ENCODE results near the gene ENHO.

The ENHO gene

DNA sequence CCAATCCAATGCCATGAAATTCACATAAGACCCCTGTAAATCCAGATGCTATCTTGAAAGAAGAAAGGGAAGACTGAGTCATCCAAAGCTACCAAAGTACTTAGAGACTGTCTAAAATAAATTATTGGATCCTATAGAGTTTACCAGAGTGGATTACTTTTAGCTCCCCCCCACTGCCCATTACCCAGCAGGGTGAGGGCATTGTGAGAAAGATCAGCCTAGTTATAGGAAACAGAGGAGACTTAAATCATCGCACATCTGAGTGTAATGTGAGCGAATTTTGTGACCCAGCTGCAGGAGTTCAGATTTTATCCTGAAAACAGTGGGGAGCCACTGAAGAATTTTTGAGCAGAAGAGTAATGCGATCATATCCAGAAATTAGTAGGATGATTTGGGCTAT is 1.6 kb upstream of the ENHO start:
- DNase-seq (ENCODE audit: low read depth in 2 of 2): no peak

DNA sequence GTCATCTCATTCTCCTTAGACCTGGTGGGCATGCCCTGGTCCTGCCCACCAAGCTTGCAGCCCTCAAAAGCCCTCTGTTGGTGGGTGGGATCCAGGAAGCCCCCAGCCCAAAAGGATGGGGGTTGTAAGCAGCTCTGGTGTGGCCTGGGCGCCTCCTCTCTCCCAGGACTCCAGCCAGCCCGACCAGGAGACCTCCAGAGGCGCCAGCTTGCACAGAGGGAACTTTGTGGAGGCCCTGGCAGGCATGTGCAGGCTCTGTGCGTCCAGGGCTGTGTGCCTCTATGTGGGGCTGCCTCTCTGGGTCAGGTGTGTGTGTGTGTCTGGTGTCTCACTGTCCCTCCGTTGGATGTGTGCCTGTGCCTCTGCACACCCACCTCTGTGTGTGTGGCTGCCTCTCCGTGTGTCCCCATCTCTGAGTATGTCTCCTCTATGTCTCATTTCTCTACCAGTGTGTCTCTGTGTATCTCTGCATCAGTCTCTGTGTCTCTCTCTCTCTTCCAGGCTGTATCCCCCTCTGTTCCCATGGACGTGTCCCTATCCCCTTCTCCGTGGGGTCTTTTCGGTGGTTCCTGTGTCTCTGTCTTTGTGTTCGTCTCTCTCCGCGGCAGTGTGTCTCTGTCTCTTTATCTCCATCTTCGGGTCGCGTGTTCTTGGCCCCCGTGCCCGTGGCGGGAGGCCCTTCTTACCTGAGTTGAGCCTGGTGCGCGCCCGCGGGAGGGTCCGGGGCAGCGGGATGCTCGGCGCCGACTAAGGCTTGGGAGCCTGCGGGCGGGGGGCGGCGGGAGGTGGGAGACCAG is 501 bp downstream of the ENHO start:
- no peak for DNase-seq (ENCODE audit: low read depth in 2 of 2)

DNA sequence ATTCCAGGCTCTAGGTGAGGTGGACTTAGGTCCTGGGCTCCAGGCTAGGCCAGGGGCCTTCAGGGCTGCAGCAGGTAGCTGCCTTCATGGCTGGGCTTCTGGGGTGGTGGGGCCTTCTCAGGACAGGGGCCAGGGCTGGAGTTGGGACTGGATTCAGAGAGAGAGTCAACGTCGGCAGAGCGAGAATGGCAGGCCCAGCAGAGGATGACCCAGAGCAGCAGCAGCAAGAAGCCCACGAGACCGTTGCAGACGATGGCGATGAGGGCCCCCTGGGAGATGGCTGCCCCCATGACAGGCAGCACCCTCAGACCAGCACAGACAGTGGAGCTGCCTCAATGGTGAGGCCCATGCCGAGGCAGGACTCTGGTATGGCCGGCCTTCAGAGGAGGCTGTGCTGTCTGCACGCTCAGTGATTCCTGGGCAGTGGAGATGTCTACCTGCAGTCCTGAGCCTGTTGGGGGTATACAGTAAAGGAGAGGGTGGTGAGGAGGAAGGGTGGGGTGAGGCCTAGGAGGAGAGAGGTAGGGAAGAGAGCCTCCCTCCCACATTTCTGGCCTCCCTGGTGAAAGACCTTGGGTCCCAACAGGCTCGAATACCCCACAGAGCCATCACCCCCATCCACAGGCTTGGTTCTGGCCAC is 1.3 kb downstream of the ENHO start:
- DNase-seq (ENCODE audit: low read depth in 2 of 2): no peak

DNA sequence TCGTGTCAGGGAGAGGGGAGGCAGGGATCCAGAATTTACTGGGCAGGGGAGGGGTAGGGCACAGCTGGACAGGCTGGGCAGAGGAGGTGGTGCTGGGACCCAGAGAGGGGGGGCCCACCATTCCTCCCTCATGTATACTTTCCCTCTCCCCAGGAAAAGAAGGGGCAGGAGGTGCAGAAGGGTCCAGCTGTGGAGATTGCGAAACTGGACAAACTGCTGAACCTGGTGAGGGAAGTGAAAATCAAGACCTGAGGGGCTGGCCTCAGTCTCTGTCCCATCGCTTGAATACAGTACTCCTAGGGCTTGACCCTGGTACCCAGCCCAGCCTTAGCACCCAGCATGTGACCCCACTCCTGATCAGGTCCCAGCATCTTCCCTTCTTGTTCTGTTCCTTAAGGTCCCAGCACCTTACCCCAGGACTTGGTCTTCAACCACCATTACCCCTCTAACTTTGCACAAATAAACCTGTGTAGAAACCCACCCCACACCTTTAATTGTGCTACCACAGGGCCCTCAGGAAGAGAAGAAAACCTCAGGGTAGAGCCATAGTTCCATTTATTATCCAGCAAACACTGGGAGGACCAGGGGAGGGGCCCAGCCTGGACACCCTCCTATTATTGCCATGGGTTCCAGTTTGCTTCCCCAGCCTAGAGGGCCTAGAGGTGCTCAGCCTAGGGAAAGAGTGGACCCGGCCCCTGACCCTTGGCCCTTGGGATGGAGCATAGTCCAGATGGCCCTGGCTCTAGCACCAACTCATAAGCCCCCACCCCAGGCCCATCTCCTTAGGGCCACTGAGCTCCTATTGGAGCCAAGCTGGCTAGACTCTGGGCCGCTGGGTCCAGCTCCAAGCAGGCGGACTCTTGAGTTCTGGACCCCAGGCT is 2.0 kb downstream of the ENHO start:
- DNase-seq (ENCODE audit: low read depth in 2 of 2): no peak

DNA sequence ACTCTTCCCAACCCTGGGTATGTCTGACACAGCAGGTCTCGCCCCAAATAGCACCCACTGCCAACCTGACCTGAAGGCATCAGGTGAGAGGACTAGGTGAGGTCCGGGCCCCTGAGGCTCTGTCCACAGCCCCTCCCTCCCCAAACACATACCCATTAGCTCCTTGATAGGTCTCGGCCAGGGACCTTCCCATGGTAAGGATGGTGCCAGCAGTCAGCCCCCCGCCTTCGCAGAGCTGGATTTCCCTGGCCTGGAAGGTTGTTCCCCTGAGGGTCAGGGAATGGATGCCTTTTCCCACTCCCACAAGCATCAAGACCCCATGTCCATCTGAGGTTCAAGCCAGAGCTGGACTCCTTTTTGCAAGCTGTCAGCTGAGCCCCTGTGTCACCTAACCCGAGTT is 2.7 kb downstream of the ENHO start:
- DNase-seq (ENCODE audit: low read depth in 2 of 2): no peak

DNA sequence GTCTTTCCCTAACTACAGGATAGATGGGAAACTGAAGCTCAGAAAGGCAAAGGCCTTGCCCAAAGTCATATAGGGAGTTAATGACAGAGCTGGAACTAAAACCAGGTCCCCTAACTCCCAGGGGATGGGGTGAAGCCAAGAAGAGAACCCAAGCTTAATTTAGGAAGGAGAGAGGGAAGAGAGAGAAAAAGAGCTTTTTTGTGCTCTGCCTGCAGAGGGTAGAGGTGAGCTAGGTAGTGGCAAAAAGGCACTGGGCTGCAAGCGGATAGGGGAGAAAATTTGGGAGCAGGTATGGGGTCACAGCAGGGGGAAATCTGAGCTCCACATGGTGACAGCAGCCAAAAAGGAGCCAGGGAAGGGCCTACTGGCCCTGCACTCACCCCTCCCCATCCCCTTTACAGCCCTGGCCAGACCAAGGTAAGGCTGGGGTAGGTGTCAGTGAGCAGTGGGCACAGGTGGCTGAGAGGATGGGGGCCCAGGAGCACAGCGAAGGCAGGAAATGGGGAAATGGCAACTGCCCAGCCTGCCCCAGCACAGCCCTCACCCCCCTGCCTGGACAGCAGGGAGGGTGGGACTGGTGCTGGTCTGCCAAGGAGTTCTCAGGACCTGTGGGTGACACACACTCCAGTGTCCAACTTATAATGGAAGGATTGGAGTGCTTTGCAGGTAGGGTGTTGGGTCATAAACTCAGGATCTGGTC is 3.3 kb downstream of the ENHO start:
- no peak for DNase-seq (ENCODE audit: low read depth in 2 of 2)

DNA sequence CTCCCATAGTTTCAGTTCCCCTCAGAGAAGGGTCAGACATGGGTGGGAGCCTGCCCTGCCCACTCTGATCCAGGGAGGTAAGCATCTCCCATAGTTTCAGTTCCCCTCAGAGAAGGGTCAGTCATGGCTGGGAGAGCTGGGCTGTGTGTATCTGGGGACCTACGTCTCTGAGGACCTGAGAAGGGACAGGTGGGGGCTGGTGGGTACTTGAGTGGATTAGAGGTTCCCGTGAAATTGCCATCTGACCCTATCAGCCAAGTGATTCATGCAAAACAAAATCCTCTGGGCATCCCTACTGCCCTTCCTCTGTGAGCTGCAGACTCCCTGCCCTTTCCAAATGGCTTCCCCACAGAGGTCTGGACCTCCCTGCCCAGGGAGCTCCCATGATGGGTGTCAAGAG is 3.9 kb downstream of the ENHO start:
- DNase-seq (ENCODE audit: low read depth in 2 of 2): no peak

DNA sequence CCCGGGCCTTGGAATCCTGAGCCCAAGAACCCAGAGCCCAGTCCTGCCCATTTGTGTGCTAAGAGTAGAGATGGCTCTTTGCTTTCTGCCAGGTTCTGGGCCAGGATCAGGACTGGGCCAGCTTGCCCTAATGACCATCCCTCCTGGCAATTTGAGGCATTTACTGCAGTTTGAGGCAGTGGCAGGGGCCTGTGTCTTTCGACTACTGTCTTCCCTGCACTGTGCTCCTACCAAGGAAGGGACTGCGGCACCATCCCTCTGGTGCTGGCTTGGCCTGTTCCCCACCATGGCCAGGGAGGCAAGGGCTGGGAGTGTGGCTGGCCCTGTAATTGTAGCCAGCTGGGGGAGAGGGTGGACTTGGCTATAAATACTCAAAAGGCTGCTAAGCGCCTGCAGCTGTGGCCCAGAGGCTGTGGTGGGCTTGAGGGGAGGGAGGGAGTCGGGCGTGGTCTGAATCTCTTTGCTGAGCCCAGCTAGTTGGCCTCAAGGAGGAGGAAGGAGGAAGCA is 4.6 kb downstream of the ENHO start:
- DNase-seq (ENCODE audit: low read depth in 2 of 2): no peak

DNA sequence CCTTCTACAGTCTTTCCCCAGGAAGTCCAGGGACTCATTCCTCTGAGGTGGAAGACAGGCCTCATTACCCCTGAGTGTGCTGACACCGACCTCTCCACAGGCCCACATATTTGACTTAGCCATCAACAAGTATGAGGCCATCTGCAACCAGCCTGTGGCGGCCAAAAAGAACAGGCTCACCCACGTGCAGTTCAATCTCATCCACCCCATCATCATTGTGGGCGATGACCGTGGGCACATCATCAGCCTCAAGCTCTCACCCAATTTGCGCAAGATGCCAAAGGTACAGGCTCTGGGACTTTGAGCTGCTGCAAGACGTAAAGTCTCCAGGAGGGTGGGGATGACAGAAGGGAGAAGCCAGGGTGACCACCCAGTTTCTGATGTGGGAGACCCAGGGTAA is 5.6 kb downstream of the ENHO start:
- DNase-seq (ENCODE audit: low read depth in 2 of 2): no peak

DNA sequence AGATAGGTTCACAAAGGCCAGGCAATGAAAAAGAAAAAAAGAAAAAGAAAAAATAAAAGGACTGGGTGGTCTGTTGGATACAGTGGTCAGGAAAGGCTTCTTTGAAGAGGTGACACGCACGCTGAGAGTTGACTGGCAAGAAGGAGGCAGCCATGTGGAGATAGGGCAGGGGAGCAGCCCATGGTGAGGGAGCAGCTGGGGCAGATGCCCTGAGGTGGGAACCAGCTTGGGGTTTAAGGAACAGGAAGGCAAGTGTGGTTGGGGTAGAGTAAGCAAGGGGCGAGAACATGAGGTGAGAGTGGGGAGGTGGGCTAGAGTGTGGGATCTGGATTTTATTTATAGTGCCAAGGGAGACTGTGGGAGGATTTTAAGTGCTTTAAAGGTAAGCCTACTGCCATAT is 6.8 kb downstream of the ENHO start:
- no peak for DNase-seq (ENCODE audit: low read depth in 2 of 2)

DNA sequence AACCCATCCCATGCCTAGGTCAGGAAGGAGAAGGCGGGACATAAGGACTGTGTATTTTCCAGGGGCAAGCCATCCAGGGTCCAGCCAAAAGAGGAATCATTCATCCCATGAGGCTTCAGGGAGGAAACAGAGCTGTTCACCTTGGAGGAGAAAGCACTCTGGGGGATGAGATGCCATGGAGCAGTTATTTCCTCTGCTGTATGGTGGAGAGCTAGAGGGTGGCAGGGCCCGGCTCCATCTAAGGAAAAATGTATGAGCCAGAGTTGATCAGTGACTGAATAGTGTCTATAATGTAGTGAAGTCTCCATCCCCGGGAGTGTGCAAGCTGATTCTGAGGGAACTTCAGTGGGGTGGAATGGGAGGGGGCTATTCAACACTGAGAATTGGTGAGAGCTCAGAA is 8.0 kb downstream of the ENHO start:
- no peak for DNase-seq (ENCODE audit: low read depth in 2 of 2)

DNA sequence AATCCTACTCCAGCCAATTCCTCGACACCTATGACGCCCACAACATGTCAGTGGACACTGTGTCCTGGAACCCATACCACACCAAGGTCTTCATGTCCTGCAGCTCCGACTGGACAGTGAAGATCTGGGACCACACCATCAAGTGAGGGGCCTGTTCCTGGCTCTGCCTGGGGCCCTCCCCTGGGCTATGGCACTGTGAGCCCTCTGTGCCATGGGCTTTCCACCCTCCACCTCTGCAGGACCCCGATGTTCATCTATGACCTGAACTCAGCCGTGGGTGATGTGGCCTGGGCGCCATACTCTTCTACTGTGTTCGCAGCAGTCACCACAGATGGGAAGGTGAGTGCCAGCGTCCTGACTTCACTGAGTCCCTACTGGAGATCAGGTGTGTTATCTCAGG is 8.4 kb downstream of the ENHO start:
- no peak for DNase-seq (ENCODE audit: low read depth in 2 of 2)

DNA sequence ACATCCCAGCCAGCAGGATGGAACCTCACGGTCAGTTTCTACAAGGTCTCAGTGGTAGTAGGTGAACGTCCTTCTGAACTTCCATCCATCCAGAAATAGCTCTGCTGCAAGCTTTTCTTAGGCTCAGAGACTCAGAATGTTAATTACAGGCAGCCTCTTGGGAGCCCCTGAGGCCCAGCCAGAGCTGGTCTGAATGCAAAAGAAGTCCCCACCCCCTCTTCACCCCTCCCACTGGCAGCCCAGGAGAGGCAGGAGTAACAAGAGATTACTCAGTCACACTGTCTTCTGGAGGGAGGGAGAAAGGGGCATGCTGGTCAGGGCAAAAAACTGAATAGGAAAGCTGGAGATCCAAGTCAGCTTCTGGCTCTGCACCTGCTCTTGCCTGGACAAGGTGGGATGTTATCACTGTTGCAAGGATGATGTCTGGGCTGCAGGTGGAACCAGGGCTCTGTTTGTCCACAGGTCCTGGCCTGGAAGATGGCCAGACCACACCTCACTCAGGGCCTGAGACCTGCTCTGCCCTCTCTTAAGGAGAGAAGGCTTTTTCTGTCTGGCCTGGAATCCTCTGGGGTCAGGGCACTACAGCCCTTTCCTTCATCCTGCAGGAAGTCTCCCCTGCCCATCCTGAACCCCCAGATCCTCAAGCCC is 9.1 kb downstream of the ENHO start:
- no peak for DNase-seq (ENCODE audit: low read depth in 2 of 2)

DNA sequence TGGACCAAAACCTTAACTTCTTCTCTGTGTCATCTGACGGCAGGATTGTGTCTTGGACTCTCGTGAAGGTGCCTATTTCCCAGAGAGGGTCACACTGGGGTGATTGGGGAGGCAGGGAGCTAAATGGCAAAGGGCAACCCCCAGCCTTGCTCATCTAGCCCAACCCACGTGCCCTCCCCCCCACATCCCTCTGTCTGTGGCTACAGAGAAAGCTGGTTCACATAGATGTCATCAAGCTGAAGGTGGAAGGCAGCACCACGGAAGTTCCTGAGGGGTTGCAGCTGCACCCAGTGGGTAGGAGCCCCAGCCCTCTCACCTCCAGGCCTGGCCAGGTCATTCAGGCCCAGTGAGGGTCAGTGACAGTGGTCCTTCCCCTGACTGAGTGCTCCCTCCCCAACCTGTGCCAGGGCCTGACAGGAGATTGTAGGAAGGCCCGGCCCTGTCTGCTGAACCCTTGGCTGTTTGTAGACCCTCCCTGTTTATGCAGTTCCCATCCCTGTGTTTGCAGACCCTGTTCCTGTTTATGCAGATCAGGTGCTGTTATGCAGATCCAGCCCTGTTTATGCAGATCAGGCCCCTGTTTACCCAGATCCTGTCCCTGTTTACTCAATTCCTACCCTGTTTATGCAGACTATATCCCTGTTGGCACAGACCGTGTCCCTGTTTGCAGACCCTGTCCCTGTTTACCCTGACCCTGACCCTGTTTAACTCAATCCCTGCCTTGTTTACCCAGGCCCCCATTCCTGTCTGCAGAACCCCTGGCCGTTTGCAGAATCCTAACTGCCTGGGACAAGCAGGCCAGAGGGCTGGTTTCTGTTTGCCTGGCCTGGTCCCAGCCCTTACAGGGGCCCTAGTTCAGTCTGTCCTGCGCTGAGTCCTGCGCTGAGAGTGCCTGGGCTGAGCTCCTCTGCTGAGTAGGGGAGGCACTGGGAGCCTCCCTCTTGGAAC is 10.4 kb downstream of the ENHO start:
- DNase-seq (ENCODE audit: low read depth in 2 of 2): no peak

DNA sequence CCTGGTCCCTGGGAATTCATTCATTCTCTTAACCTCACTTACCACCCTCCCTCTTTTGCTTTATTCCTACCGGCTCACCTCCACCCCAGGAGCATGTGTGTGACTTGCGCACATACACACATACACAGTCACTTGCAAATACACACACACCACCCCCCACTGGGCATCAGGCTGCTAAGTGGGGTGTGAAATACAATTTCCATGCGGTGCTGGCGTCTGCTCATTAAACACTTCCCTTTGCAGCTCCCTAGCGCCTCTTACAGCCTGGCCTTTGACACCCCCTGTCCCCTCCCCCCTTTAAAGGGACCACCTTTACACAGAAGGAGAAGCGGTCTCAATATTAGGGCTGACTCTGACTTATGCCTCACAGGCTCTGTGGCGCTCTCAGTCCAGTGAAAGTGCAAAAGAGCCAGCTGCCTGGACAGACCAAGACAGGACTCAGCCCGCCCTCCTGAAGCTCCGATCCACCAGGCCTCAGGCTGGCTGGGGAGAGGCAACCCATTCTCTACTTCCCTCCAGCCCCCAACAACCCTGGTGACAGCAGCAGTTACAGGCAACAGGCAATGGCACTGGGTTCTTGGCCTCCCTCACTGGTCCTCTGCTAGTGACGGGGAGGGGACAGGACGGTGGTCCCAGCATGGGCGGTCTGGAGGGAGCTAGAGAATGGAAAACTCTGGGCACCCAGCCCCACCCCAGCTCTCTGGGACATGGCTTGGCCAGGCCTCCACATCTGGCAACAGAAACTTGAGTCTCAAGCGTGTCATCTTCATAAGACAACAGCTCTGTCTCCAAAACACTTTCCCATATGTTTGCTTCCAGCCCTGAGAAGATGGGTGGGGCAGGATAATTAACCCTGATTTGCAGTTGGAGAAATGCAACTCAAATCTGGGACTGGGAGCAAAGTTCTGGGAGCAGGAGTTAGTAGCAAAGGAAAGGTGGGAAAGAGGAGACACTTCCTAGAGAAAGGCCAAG is 12.0 kb downstream of the ENHO start:
- DNase-seq (ENCODE audit: low read depth in 2 of 2): no peak

DNA sequence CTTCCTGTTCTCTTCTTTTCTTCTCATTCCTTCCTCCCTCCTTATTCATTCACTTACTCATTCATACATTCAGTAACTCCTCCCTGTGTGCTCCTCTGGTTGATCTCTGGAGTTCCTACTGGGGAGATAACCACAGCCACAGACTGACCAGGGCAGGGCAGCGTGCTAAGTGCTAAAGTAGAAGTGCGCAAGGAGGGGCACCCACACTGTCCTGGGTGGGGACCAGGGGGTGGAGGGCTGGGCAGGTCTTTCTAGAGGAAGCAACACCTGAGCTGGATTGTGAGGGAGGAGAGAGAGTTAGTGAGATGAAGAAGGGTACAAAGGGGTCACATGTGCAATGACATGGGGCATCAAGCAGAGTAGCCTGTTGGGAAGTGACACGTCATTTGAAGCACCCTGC is 13.8 kb downstream of the ENHO start:
- DNase-seq (ENCODE audit: low read depth in 2 of 2): no peak

DNA sequence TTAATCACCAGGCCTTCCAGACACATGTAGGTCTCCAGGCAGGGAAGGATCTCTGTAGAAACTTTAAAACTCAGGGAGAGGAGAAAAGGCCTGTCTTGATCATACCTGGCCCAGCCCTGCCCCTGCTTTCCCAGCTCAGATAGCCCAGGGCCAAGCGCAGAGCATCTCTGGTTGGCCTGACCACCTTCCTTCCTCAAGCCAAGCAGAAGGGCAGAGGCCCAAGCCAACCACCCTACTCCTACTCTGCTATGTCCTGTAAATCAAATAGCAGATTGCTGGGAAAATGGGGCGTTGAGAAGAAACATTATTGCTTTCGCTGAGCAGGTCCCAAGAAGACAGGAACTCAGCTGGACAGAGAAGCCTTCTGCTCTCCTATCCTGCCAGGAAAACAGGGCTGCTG is 14.3 kb downstream of the ENHO start:
- no peak for DNase-seq (ENCODE audit: low read depth in 2 of 2)

DNA sequence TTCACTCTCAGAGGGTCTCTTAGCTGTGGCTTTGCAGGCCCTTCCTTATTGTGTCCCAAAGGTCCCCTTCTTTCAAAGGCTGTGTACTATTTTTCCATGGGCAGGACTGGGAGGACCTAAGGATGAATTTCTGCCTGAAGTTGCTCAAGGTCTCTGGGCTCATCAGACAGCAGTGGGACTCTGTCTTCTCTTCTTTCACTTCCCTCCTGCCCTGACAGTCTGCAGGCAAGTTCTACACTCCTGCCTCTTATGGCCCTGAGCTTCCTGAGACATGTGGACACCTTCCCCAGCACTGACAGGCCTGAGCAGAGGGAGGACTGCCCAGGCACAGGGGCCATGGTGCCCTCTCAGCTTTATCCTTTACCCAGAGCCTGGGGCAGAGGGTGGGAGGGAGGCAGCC is 14.8 kb downstream of the ENHO start:
- DNase-seq (ENCODE audit: low read depth in 2 of 2): no peak

DNA sequence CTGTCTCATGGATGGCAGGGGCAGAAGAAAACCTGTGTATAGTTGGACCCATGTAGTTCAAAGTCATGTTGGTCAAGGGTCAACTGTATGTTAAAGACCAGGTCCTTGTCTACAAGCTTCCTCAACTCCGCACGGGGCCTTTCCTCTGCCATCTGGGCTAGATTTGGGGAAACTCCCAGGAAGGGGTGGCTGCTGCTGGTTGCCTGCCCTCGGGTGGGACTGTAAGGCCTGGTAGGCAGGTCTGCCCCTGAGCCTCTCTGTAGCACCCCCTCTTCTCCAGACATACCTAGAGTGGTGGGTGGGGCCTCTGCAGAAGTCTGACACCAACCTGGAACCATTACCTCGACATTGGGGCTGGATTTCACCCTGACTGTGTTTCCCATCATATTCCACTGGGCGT is 15.2 kb downstream of the ENHO start:
- no peak for DNase-seq (ENCODE audit: low read depth in 2 of 2)
